ENCODE data around the gene IL32. TPM values are rescaled to one million over a fixed set of nuclear protein-coding genes. Genes with fewer than 3 reads are reported as not detected.
A peak's percentile ranks its signal among the peaks of the same experiment; 100 is the strongest.

Gene IL32
- total RNA-seq, 2 donors from 2014 or later = 2.0 to 4.0 TPM

DNA sequence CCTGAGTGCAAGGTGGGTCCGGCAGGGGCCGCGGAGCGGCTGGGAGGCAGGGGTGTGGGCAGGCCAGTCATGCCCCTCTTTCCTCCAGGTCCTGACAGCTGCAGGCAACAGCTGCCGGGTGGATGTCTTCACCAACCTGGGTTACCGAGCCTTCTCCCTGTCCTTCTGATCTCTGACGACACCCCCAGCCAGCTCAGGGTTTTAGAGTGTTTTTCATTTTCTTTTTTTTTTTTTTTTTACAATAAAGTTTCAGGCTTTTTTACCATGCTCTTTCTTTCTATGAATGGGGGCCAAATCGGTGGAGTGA is 38.0 kb upstream of the IL32 start:
- Histone ChIP-seq H3K9me3 (ENCODE audit: control insufficient read depth, low read length) (no peaks in the 10 kb centered on the region), H3K4me3 (ENCODE audit: low read length) (no peak overlapping the region), H3K27ac (ENCODE audit: low read depth, low read length) (no peak overlapping the region), H3K27me3 (ENCODE audit: control insufficient read depth, insufficient read depth, low read length, poor library complexity, severe bottlenecking) (peaks cover 4% of the 10 kb centered on the region), H3K9ac (ENCODE audit: extremely low read depth, low read length, poor library complexity, severe bottlenecking) (no peak overlapping the region), H3K36me3 (ENCODE audit: control insufficient read depth, insufficient read depth, low read length) (peaks cover 24% of the 10 kb centered on the region), H3K4me1 (ENCODE audit: control insufficient read depth, insufficient read depth, low read length) (peaks cover 6% of the 10 kb centered on the region)
- TF ChIP-seq CTCF (conservative IDR thresholded peaks at IDR 0.05) = no peak
- H3K27me3 Mint-ChIP-seq (ENCODE audit: insufficient read depth) = peaks cover 25% of the 10 kb centered on the region
- DNase-seq = no peak
- no peak overlapping the region for H3K27ac Mint-ChIP-seq
- peaks cover 11% of the 10 kb centered on the region for H3K4me1 Mint-ChIP-seq
- no peaks in the 10 kb centered on the region for H3K9me3 Mint-ChIP-seq
- 93% methylated on average over 8 of the region's 8 CpGs; no CpG with 5 or more reads in 1 of the 2 experiments for WGBS, 2 experiments (ENCODE audit: insufficient coverage in 1 of 2, insufficient read length in 1 of 2)
- H3K4me3 Mint-ChIP-seq = no peak overlapping the region
- peaks cover 21% of the 10 kb centered on the region for H3K36me3 Mint-ChIP-seq (ENCODE audit: low read depth)

DNA sequence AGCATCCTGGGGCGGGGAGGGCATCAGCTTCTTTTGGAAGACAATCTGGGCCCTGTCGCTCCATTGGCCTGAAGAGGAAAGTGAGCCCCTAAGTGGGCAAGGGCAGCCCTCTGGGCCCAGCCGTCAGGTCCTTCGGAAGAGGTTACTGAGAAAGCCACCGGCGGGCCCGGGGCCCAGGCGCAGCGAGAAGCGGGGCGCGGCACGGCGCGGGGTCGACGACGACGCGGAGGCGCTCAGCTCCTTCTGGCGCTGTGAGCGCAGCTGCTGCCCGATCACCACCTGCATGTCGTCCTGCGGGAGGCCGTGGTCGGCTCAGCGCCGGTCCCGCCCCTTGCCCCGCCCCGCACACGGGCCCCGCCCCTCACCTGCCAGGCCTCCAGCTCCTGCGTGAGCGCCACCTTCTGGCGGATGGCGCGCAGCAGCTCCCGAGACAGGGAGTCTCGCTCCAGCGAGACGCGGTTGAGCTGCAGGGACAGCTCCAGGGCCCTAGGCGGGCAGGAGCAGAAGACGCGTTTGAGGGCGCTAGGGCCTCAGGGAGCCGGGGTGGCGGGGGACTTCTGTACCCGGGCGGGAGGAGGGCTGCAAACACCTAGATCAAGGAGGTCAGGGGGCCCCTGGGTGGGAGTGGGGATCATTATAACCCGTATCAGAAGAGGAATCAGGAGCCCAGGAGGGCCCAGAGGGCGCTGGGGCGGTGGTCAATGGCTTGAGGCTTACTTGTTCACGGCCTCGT is 37.3 kb upstream of the IL32 start:
- H3K9me3 Mint-ChIP-seq = no peaks in the 10 kb centered on the region

DNA sequence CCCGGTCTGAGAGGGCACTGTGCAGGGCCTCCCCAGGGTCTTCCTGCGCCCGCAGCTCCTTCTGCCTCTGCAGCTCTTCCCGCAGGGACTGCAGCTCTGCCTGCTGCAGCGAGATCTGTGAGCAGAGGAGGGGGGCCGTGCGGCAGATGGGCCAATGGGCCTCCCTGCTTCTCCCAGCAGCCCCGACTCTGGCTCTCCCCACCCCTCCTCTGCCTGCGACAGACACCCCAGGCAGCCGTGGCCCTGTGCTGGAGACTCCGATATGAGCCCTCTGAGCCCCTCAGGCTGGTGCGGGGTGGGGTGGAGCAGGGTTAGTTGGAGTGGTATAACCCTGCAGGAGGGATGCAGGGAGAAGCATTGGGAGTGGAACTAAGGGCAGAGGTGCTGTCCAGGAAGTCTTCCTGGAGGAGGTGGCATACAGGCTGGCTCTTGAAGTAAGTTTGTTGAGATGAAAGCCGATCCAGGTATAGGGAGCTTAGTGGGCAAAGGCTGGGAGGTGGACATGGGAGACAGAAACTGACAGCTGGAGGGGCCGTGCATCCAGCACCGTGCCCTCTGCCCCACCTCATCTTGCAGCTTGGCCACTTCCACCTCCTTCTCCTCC is 36.6 kb upstream of the IL32 start:
- TF ChIP-seq CTCF (conservative IDR thresholded peaks at IDR 0.05) = no peak
- Histone ChIP-seq H3K27me3 (ENCODE audit: control insufficient read depth, insufficient read depth, low read length, poor library complexity, severe bottlenecking) (peaks cover 18% of the 10 kb centered on the region), H3K9ac (ENCODE audit: extremely low read depth, low read length, poor library complexity, severe bottlenecking) (no peak overlapping the region), H3K4me3 (ENCODE audit: low read length) (no peak overlapping the region), H3K4me1 (ENCODE audit: control insufficient read depth, insufficient read depth, low read length) (no peaks in the 10 kb centered on the region), H3K36me3 (ENCODE audit: control insufficient read depth, insufficient read depth, low read length) (peaks cover 19% of the 10 kb centered on the region), H3K27ac (ENCODE audit: low read depth, low read length) (no peak overlapping the region), H3K9me3 (ENCODE audit: control insufficient read depth, low read length) (no peaks in the 10 kb centered on the region)
- no peak for DNase-seq
- peaks cover 37% of the 10 kb centered on the region for H3K27me3 Mint-ChIP-seq (ENCODE audit: insufficient read depth)
- peaks cover 3% of the 10 kb centered on the region for H3K4me1 Mint-ChIP-seq
- 86 to 89% methylated on average over 6 to 15 of the region's 15 CpGs for WGBS, 2 experiments (ENCODE audit: insufficient coverage in 1 of 2, insufficient read length in 1 of 2)
- no peak overlapping the region for H3K27ac Mint-ChIP-seq
- no peaks in the 10 kb centered on the region for H3K9me3 Mint-ChIP-seq
- H3K4me3 Mint-ChIP-seq = no peak overlapping the region
- H3K36me3 Mint-ChIP-seq (ENCODE audit: low read depth) = peaks cover 21% of the 10 kb centered on the region

More for the DNA sequence above, 37.3 kb upstream of the IL32 start:
- peak; percentile 98 for DNase-seq
- no peak overlapping the region for H3K27ac Mint-ChIP-seq
- Histone ChIP-seq H3K9ac (ENCODE audit: extremely low read depth, low read length, poor library complexity, severe bottlenecking) (no peak overlapping the region), H3K27ac (ENCODE audit: low read depth, low read length) (no peak overlapping the region), H3K36me3 (ENCODE audit: control insufficient read depth, insufficient read depth, low read length) (peaks cover 19% of the 10 kb centered on the region), H3K9me3 (ENCODE audit: control insufficient read depth, low read length) (no peaks in the 10 kb centered on the region), H3K4me1 (ENCODE audit: control insufficient read depth, insufficient read depth, low read length) (no peaks in the 10 kb centered on the region), H3K27me3 (ENCODE audit: control insufficient read depth, insufficient read depth, low read length, poor library complexity, severe bottlenecking) (peaks cover 11% of the 10 kb centered on the region), H3K4me3 (ENCODE audit: low read length) (no peak overlapping the region)
- 9 to 18% methylated on average over 22 to 58 of the region's 58 CpGs for WGBS, 2 experiments (ENCODE audit: insufficient coverage in 1 of 2, insufficient read length in 1 of 2)
- H3K4me1 Mint-ChIP-seq = peaks cover 4% of the 10 kb centered on the region
- H3K36me3 Mint-ChIP-seq (ENCODE audit: low read depth) = peaks cover 21% of the 10 kb centered on the region
- H3K27me3 Mint-ChIP-seq (ENCODE audit: insufficient read depth) = peaks cover 31% of the 10 kb centered on the region
- peak; percentile 91 for TF ChIP-seq CTCF (conservative IDR thresholded peaks at IDR 0.05)
- no peak overlapping the region for H3K4me3 Mint-ChIP-seq

Data from endodermal cell (in vitro differentiated cells).